ENCODE data around the gene PEMT. TPM values are rescaled to one million over a fixed set of nuclear protein-coding genes. Genes with fewer than 3 reads are reported as not detected.
"Not testable (repeated sequence)": the region's sequence is repeated elsewhere in the genome, so short reads cannot be mapped to it uniquely, and the experiment has no call there.

PEMT gene
- total RNA-seq, 4 donors from 2014 or later, result 52.5 to 76.1 (median 62.6) TPM

DNA sequence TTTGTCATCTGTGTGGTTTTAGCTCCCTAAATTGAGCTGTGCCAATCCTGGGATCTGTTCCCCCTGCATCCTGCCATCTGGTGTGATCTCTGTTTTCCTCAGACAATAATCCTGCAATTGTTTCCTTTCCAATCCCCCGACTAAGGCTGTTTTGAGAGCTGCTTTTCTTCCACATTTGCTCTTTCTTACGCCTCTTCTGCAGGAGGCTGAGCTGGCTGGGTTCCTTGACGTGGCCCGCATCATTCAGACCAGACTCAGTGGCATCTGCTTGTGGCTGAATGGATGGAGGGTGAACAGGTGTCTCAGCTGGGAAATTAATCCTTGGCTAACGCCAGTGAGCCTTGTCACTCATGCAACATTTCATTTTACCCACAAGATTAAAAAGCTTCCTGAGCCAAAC is 124.5 kb downstream of the PEMT start:
- H3K27ac ChIP-seq, result no peak overlapping the region
- DNase-seq, result no peak
- no peak overlapping the region for H3K4me3 ChIP-seq (replicated peaks in 1 of 3)
- no peaks in the 10 kb centered on the region for H3K4me1 ChIP-seq
- no peaks in the 10 kb centered on the region for H3K9me3 ChIP-seq
- H3K36me3 ChIP-seq, result no peaks in the 10 kb centered on the region
- intact Hi-C loops (cut with DNase I), result no loop called here
- H3K27me3 ChIP-seq, result no peaks in the 10 kb centered on the region
- TF ChIP-seq POLR2A (IDR thresholded peaks at IDR 0.05), result no peak
- TF ChIP-seq, protein P1, sequence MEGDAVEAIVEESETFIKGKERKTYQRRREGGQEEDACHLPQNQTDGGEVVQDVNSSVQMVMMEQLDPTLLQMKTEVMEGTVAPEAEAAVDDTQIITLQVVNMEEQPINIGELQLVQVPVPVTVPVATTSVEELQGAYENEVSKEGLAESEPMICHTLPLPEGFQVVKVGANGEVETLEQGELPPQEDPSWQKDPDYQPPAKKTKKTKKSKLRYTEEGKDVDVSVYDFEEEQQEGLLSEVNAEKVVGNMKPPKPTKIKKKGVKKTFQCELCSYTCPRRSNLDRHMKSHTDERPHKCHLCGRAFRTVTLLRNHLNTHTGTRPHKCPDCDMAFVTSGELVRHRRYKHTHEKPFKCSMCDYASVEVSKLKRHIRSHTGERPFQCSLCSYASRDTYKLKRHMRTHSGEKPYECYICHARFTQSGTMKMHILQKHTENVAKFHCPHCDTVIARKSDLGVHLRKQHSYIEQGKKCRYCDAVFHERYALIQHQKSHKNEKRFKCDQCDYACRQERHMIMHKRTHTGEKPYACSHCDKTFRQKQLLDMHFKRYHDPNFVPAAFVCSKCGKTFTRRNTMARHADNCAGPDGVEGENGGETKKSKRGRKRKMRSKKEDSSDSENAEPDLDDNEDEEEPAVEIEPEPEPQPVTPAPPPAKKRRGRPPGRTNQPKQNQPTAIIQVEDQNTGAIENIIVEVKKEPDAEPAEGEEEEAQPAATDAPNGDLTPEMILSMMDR (IDR thresholded peaks at IDR 0.05), result no peak
- WGBS, 2 donors, result 74 to 77% methylated on average over 5 of the region's 5 CpGs

DNA sequence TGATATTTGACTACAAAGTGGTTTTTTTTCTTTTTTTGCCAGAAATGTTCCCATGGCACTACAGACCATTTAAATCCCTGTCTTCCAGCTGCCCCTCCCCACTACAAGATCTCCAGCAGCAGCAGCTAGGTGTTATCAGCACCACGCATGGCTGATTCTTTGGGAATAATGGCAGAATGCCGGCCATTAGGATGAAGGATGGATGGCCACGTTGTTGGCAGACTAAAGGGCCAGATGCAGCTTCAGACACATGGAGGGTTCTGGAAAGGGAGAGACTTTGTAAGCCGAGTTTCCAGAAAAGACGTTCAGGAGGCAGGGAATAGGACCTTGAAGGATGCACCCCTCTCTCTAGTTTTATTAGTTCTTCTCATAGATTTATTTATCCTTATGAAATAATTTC is 125.0 kb downstream of the PEMT start:
- H3K4me3 ChIP-seq (replicated peaks in 1 of 3), result no peak overlapping the region
- TF ChIP-seq, protein P1 (IDR thresholded peaks at IDR 0.05), result no peak
- TF ChIP-seq POLR2A (IDR thresholded peaks at IDR 0.05), result no peak
- H3K4me1 ChIP-seq, result no peaks in the 10 kb centered on the region
- no peaks in the 10 kb centered on the region for H3K36me3 ChIP-seq
- no peak overlapping the region for H3K27ac ChIP-seq
- no peak for DNase-seq
- WGBS, 2 donors, result 61 to 65% methylated on average over 5 of the region's 5 CpGs
- no peaks in the 10 kb centered on the region for H3K9me3 ChIP-seq
- intact Hi-C loops (cut with DNase I), result no loop called here
- no peaks in the 10 kb centered on the region for H3K27me3 ChIP-seq

DNA sequence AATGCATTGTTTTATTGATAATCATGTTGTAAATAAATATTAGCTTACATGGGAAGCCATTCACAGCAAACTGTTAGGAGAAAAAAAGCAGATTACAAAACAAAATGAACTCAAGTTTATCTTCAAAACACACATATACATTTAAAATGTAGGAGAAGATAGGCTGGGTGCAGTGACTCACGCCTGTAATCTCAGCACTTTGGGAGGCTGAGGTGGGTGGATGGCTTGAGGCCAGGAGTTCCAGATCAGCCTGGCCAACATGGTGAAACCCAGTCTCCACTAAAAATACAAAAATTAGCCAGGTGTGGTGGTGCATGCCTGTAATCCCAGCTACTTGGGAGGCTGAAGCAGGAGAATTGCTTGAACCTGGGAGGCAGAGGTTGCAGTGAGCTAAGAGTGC is 125.6 kb downstream of the PEMT start:
- H3K27ac ChIP-seq; H3K36me3 ChIP-seq; intact Hi-C loops (cut with DNase I); DNase-seq; H3K27me3 ChIP-seq; H3K9me3 ChIP-seq; H3K4me3 ChIP-seq (replicated peaks in 1 of 3); H3K4me1 ChIP-seq: not testable (repeated sequence)
- WGBS, 2 donors, result 67 to 76% methylated on average over 1 of the region's 1 CpG

DNA sequence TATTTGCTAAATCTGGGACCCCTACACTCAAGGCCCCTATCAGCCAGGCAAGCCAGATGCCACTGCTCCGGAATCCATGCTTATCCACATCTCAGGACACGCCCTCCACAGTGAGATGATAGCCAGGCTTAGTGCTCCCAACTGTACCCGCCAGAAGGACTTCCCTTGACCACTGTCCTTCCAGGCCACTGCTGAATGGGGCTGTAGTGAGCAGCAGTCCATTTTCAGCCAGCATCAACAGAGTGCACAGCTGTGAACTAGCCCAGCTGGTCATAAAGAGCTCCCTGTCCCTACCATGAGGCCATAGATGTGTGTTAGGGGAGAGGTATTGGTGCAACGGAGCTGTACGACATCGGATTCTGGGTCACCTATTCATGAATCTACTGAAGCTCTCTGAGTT is 127.7 kb downstream of the PEMT start:
- H3K36me3 ChIP-seq, result no peaks in the 10 kb centered on the region
- H3K27ac ChIP-seq, result no peak overlapping the region
- no peak overlapping the region for H3K4me3 ChIP-seq (replicated peaks in 1 of 3)
- H3K4me1 ChIP-seq, result no peaks in the 10 kb centered on the region
- DNase-seq, result no peak
- H3K27me3 ChIP-seq, result no peaks in the 10 kb centered on the region
- WGBS, 2 donors, result 85 to 91% methylated on average over 6 of the region's 6 CpGs
- intact Hi-C loops (cut with DNase I), result no loop called here
- no peaks in the 10 kb centered on the region for H3K9me3 ChIP-seq
- TF ChIP-seq POLR2A (IDR thresholded peaks at IDR 0.05), result no peak
- TF ChIP-seq, protein P1 (IDR thresholded peaks at IDR 0.05), result no peak

DNA sequence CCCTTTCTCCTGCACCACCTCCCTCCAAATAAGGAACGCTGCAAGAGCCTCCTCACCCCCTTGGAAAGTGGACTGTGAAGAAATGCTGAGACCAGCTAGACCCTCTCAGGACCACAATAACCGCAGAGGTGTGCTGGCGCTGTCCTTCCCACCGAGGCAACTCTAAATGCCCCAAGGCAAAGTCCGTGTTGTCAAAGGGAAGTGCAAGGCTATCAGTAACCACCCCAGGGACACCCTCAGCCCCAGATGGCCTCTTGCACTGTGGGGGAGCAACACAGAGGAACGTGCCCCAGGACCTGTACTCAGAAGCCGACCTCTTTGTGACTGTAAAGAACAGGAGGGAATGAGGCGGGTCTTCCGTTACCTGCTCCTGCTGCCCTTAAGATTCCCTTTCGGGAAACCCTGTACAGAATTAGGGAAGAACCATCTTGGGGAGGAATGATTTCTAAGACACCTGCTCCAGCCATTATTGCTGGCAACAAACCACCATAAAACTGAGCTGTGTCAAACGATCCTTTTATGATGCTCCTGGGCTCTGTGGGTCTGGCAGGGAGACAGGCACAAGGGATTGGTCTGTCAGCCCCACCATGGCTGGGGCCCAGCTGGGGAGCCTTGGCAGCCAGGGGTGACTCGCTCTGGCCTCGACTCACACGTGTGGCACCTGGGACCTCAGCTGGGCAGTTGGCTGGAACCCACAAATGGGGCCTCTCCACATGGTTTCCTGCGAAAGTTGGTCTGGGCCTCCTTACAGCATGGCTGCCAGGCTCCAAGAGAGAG is 129.3 kb downstream of the PEMT start:
- no peak overlapping the region for H3K4me3 ChIP-seq (replicated peaks in 1 of 3)
- no peak overlapping the region for H3K27ac ChIP-seq
- TF ChIP-seq POLR2A (IDR thresholded peaks at IDR 0.05), result no peak
- TF ChIP-seq, protein P1 (IDR thresholded peaks at IDR 0.05), result no peak
- WGBS, 2 donors, result 77 to 80% methylated on average over 12 to 13 of the region's 15 CpGs
- H3K27me3 ChIP-seq, result no peaks in the 10 kb centered on the region
- intact Hi-C loops (cut with DNase I), result no loop called here
- H3K9me3 ChIP-seq, result no peaks in the 10 kb centered on the region
- no peak for DNase-seq
- H3K4me1 ChIP-seq, result no peaks in the 10 kb centered on the region
- no peaks in the 10 kb centered on the region for H3K36me3 ChIP-seq
